Camera-type eye (tissue), 1 donor: Measurements from ENCODE around the gene DLEC1. TPM values are rescaled to one million over a fixed set of nuclear protein-coding genes. Genes with fewer than 3 reads are reported as not detected.

Experiments used
- total RNA-seq: library from RNA; depleted of rRNA; stranded (reverse); fragments of >200 nt; gene quantifications from one replicate; pipeline ENCODE4 v1.2.3, GENCODE V29; 2014

The DLEC1 gene, protein sequence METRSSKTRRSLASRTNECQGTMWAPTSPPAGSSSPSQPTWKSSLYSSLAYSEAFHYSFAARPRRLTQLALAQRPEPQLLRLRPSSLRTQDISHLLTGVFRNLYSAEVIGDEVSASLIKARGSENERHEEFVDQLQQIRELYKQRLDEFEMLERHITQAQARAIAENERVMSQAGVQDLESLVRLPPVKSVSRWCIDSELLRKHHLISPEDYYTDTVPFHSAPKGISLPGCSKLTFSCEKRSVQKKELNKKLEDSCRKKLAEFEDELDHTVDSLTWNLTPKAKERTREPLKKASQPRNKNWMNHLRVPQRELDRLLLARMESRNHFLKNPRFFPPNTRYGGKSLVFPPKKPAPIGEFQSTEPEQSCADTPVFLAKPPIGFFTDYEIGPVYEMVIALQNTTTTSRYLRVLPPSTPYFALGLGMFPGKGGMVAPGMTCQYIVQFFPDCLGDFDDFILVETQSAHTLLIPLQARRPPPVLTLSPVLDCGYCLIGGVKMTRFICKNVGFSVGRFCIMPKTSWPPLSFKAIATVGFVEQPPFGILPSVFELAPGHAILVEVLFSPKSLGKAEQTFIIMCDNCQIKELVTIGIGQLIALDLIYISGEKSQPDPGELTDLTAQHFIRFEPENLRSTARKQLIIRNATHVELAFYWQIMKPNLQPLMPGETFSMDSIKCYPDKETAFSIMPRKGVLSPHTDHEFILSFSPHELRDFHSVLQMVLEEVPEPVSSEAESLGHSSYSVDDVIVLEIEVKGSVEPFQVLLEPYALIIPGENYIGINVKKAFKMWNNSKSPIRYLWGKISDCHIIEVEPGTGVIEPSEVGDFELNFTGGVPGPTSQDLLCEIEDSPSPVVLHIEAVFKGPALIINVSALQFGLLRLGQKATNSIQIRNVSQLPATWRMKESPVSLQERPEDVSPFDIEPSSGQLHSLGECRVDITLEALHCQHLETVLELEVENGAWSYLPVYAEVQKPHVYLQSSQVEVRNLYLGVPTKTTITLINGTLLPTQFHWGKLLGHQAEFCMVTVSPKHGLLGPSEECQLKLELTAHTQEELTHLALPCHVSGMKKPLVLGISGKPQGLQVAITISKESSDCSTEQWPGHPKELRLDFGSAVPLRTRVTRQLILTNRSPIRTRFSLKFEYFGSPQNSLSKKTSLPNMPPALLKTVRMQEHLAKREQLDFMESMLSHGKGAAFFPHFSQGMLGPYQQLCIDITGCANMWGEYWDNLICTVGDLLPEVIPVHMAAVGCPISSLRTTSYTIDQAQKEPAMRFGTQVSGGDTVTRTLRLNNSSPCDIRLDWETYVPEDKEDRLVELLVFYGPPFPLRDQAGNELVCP (N-terminal part only)
- 0.33 TPM for total RNA-seq

DNA sequence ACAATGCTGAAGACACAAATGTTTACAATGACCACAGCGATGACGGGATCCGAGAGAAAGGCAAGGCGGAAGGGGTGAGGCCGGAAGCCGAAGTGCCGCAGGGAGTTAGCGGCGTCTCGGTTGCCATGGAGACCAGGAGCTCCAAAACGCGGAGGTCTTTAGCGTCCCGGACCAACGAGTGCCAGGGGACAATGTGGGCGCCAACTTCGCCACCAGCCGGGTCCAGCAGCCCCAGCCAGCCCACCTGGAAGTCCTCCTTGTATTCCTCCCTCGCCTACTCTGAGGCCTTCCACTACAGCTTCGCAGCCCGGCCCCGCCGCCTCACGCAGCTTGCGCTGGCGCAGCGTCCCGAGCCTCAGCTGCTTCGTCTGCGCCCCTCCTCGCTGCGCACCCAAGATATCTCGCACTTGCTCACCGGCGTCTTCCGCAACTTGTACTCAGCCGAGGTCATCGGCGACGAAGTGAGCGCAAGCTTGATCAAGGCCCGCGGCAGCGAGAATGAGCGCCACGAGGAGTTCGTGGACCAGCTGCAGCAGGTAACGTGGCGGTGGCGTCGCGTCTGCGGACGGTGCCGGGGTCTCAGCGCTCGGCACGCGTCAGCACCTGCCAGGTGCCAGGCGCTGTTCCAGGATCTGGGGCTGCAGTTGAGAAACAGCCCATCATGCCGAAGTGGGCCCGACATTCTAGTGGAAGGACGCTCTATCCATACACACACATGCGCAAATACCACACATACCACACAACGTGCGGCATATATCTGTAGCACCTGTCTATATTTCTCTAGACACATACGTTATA is at the start of gene DLEC1:
TSS of gene DLEC1 (plus strand) at position 108 of the 798 bp plus-strand sequence. CDS start at position 126, 18 bp downstream.

GRCh38 chr3:37990527-37990926 is 48.5 kb upstream of the DLEC1 start, which contains the start of gene VILL:
VILL (plus strand) TSS chr3:37990786; CDS start chr3:37993673, 2,887 bp downstream.

DNA sequence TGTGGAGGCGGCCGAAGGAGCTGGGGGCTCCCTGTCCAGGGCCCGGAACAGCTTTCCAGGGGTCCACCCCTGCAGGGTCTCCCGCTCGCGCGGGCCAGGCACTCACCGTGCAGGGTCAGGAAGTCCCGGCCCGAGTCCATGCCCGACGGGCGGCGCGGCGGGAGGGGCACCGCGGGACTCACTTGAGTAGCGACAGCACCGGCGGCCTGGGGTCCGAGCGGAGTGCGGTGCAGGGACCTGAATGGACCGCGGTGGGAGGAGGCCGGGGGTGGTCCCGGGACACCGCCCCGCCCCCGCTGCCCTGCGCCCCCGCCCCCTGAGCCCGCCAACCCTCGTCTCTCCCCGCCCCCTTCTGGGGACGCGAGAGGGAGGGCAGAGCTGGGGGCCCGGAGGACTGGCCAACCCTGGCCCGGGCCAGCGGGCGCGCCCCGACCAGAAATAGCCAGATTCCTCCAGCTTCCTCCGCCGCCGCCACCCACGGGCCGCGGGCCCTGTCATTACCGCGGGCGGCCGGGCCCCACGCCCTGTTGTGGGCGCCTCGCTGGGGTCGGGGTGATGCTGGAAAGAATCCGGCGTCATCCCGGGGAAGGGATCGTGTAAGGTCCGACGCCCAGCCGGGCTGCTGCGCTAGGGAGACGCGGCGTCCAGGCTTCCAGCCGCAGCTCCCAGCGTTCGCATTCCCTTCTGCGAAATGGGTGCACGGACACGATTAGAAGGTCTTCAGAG is 9.4 kb upstream of the DLEC1 start, which contains the start of gene PLCD1:
TSS of gene PLCD1 (minus strand) at position 243 of the 726 bp plus-strand sequence. CDS start at position 140, 103 bp downstream.

GRCh38 chr3:38136777-38137614 is 98.0 kb downstream of the DLEC1 start, which contains the start of gene ACAA1:
ACAA1 (minus strand) TSS chr3:38137127; CDS start chr3:38137035, 92 bp downstream.

DNA sequence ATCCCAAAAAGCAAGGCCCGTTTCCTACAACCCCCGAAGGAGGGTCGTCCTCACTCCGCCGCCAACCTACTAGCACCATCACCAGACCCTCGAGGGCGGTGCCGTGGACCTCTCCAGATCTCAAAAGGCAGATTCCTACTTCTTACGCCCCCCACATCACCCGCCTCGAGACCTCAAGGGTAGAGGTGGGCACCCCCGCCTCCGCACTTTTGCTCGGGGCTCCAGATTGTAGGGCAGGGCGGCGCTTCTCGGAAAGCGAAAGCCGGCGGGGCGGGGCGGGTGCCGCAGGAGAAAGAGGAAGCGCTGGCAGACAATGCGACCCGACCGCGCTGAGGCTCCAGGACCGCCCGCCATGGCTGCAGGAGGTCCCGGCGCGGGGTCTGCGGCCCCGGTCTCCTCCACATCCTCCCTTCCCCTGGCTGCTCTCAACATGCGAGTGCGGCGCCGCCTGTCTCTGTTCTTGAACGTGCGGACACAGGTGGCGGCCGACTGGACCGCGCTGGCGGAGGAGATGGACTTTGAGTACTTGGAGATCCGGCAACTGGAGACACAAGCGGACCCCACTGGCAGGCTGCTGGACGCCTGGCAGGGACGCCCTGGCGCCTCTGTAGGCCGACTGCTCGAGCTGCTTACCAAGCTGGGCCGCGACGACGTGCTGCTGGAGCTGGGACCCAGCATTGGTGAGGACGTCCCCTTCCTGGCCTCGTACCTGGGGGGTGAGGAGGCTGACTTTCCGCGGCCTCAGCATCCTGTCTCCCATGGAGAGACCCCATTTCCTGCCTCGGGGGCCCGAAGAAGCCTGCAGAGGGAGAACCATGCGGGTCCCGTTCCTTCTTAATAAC is 99.6 kb downstream of the DLEC1 start, which contains the start of gene MYD88:
TSS of gene MYD88 (plus strand) at position 313 of the 842 bp plus-strand sequence. CDS start at position 353, 40 bp downstream.

GRCh38 chr3:38164952-38165721 is 126.1 kb downstream of the DLEC1 start, which contains the start of gene OXSR1:
OXSR1 (plus strand) TSS chr3:38165537; CDS start chr3:38165877, 340 bp downstream.

Other genes starting within 250 kb of the DLEC1 start
- gene CTDSPL, start 177.3 kb upstream of the DLEC1 start, total RNA-seq, result 25.8 TPM
- 14.9 TPM for gene VILL, start 48.4 kb upstream of the DLEC1 start, total RNA-seq
- gene PLCD1, start 9.6 kb upstream of the DLEC1 start, total RNA-seq, result 25.6 TPM
- 38.9 TPM for gene ACAA1, start 97.9 kb downstream of the DLEC1 start, total RNA-seq
- 20.4 TPM for gene MYD88, start 99.5 kb downstream of the DLEC1 start, total RNA-seq
- 48.1 TPM for gene OXSR1, start 126.3 kb downstream of the DLEC1 start, total RNA-seq
- gene SLC22A13, start 226.6 kb downstream of the DLEC1 start, total RNA-seq, result 0.27 TPM
- 0.16 TPM for gene SLC22A14, start 243.1 kb downstream of the DLEC1 start, total RNA-seq